HEK293 (cell line): Measurements from ENCODE around the gene UBA52.

Experiments used
- CTCF ChIA-PET: fragments of 350-600 bp; formaldehyde crosslinking; extraction: SDS; loops from one replicate; lab custom pipeline; 2021; ENCODE audit warnings: antibody characterized with exemption; lab: Yijun Ruan, JAX
- POLR2A ChIA-PET: fragments of 300-600 bp; formaldehyde crosslinking; extraction: SDS; loops from one replicate; lab custom pipeline; 2020; ENCODE audit warnings: antibody characterized with exemption, inconsistent platforms; lab: Yijun Ruan, JAX
- H3K27ac ChIP-seq: fragments of 200-500 bp; sonication (Bioruptor generic); 2 replicates; pipeline ENCODE4 v1.5.1; 2014; ENCODE audit warnings: low read depth, low read length, control low read depth, inconsistent platforms; ENCODE audit errors: extremely low read depth
- H3K36me3 ChIP-seq, 2 experiments: fragments of 200-500 bp in 1 of 2; sonication (Bioruptor generic) in 1 of 2; 1 replicate in 1 of 2; 2 replicates in 1 of 2; pipeline ENCODE4 v1.5.1; 2014 to 2017; ENCODE audit warnings: inconsistent platforms in 2 of 2, low read length in 2 of 2; ENCODE audit not compliant: control insufficient read depth in 2 of 2, insufficient read depth in 1 of 2
- H3K4me1 ChIP-seq: fragments of 200-500 bp; sonication (Bioruptor generic); 2 replicates; pipeline ENCODE4 v1.5.1; 2014; ENCODE audit warnings: mild to moderate bottlenecking, low read length, inconsistent platforms; ENCODE audit not compliant: control insufficient read depth, insufficient read depth
- H3K4me3 ChIP-seq: 2 replicates; pipeline ENCODE4 v1.5.1; 2011; ENCODE audit warnings: low read depth, mild to moderate bottlenecking, control low read depth, low read length, moderate library complexity
- H3K9me3 ChIP-seq: fragments of 200-500 bp; sonication (Bioruptor generic); 2 replicates; pipeline ENCODE4 v1.5.1; 2014; ENCODE audit warnings: low read depth, low read length, inconsistent platforms; ENCODE audit not compliant: control insufficient read depth, insufficient read depth
- CTCF ChIP-seq: fragments of 450-650 bp; formaldehyde crosslinking; IDR thresholded peaks from 2 replicates; pipeline ENCODE4 v1.5.1; 2016; ENCODE audit warnings: missing biosample characterization, missing genetic modification characterization
- HOXD13 ChIP-seq: sonication (generic); formaldehyde crosslinking; IDR thresholded peaks from 2 replicates; pipeline ENCODE4 v1.8.0; 2022; ENCODE audit warnings: missing genetic modification reagents, borderline replicate concordance
- KLF16 ChIP-seq: fragments of 450-650 bp; formaldehyde crosslinking; IDR thresholded peaks from 2 replicates; pipeline ENCODE4 v1.5.1; 2017; ENCODE audit warnings: missing biosample characterization, missing genetic modification characterization
- OVOL3 ChIP-seq: fragments of 450-650 bp; formaldehyde crosslinking; IDR thresholded peaks from 2 replicates; pipeline ENCODE4 v1.5.1; 2016; ENCODE audit warnings: missing biosample characterization, missing genetic modification characterization
- ZBTB20 ChIP-seq: fragments of 450-650 bp; formaldehyde crosslinking; IDR thresholded peaks from 2 replicates; pipeline ENCODE4 v1.5.1; 2016; ENCODE audit warnings: missing biosample characterization, missing genetic modification characterization
- ZBTB44 ChIP-seq: fragments of 450-650 bp; IDR thresholded peaks from 2 replicates; pipeline ENCODE4 v1.5.1; 2018; ENCODE audit warnings: missing biosample characterization, mild to moderate bottlenecking, missing genetic modification characterization
- ZBTB48 ChIP-seq: fragments of 450-650 bp; formaldehyde crosslinking; IDR thresholded peaks from 2 replicates; pipeline ENCODE4 v1.5.1; 2016; ENCODE audit warnings: missing biosample characterization, missing genetic modification characterization
- ZBTB8A ChIP-seq: fragments of 450-650 bp; formaldehyde crosslinking; IDR thresholded peaks from 2 replicates; pipeline ENCODE4 v1.5.1; 2016; ENCODE audit warnings: missing biosample characterization, missing genetic modification characterization
- ZFHX2 ChIP-seq: fragments of 450-650 bp; formaldehyde crosslinking; conservative IDR thresholded peaks from 2 replicates; pipeline ENCODE4 v1.5.1; 2016; ENCODE audit warnings: missing biosample characterization, missing genetic modification characterization
- ZNF26 ChIP-seq: fragments of 450-650 bp; formaldehyde crosslinking; IDR thresholded peaks from 2 replicates; pipeline ENCODE4 v1.5.1; 2016; ENCODE audit warnings: missing biosample characterization, missing genetic modification characterization
- ZNF335 ChIP-seq: fragments of 450-650 bp; formaldehyde crosslinking; conservative IDR thresholded peaks from 2 replicates; pipeline ENCODE4 v1.5.1; 2016; ENCODE audit warnings: missing biosample characterization, missing genetic modification characterization
- ZNF350 ChIP-seq: fragments of 450-650 bp; formaldehyde crosslinking; IDR thresholded peaks from 2 replicates; pipeline ENCODE4 v1.5.0; 2017; ENCODE audit warnings: missing biosample characterization, mild to moderate bottlenecking, missing genetic modification characterization
- ZNF513 ChIP-seq: fragments of 450-650 bp; IDR thresholded peaks from 2 replicates; pipeline ENCODE4 v1.5.1; 2018; ENCODE audit warnings: missing biosample characterization, missing genetic modification characterization
- ZNF548 ChIP-seq: fragments of 450-650 bp; formaldehyde crosslinking; IDR thresholded peaks from 2 replicates; pipeline ENCODE4 v1.5.1; 2016; ENCODE audit warnings: missing biosample characterization, missing genetic modification characterization
- ZNF610 ChIP-seq: fragments of 450-650 bp; formaldehyde crosslinking; IDR thresholded peaks from 2 replicates; pipeline ENCODE4 v1.5.1; 2016; ENCODE audit warnings: missing biosample characterization, missing genetic modification characterization, borderline replicate concordance
- ZNF621 ChIP-seq: fragments of 450-650 bp; formaldehyde crosslinking; IDR thresholded peaks from 2 replicates; pipeline ENCODE4 v1.5.1; 2017; ENCODE audit warnings: missing biosample characterization, missing genetic modification characterization
- ZNF629 ChIP-seq: fragments of 450-650 bp; formaldehyde crosslinking; IDR thresholded peaks from 2 replicates; pipeline ENCODE4 v1.5.1; 2017; ENCODE audit warnings: missing biosample characterization, missing genetic modification characterization
- ZNF677 ChIP-seq: fragments of 450-650 bp; IDR thresholded peaks from 2 replicates; pipeline ENCODE4 v1.5.0; 2018; ENCODE audit warnings: missing biosample characterization, mild to moderate bottlenecking, missing genetic modification characterization, moderate library complexity
- ZNF785 ChIP-seq: fragments of 450-650 bp; formaldehyde crosslinking; IDR thresholded peaks from 2 replicates; pipeline ENCODE4 v1.5.1; 2016; ENCODE audit warnings: missing biosample characterization, missing genetic modification characterization
- ZNF791 ChIP-seq: fragments of 450-650 bp; formaldehyde crosslinking; IDR thresholded peaks from 2 replicates; pipeline ENCODE4 v1.5.1; 2016; ENCODE audit warnings: missing biosample characterization, missing genetic modification characterization
- TF ChIP-seq, protein P1 (sequence below): fragments of 450-650 bp; formaldehyde crosslinking; conservative IDR thresholded peaks from 2 replicates; pipeline ENCODE4 v1.5.1; 2016; ENCODE audit warnings: low read depth, missing biosample characterization, missing genetic modification characterization
- TF ChIP-seq, protein P2 (sequence below): fragments of 450-650 bp; formaldehyde crosslinking; IDR thresholded peaks from 2 replicates; pipeline ENCODE4 v1.5.1; 2017; ENCODE audit warnings: missing biosample characterization, missing genetic modification characterization

Gene UBA52

DNA sequence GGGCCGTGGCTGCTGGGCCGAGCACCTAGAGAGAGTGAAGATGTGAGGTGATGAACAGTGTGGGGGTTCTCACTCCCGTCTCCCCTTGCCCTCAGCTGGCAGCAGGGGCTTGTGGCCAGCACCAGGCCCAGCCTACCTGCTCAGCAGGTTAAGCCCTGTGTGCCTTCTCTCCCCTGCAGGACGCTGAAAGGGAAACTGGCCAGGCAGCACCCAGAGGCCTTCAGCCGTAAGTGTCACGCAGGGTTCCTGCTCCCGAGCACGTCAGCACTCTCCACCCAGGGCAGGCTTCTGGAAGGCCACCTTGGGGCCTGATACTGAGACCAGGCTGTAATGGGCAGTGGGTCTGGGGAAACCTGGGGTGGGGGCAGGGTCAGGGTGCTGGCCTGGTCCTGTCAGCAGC lies 4.7 kb upstream of the UBA52 start (continued):
- no peak for TF ChIP-seq ZFHX2 (tag by site-specific recombination)
- TF ChIP-seq ZNF335 (tag by site-specific recombination): no peak

- ChIA-PET POLR2A (interaction anchor here (0.6 kb wide), 1 partner anchor 14 kb away, joined by 8 read pairs; no protein-coding TSS in a partner anchor), CTCF (no interaction called here)
- H3K36me3 ChIP-seq: peaks cover 31 to 74% of the 10 kb centered on the region in 2 experiments; a peak in 2 of 3 replicates
Observed at GRCh38 chr19:18568367-18568766, 3.3 kb upstream of the UBA52 start.

GRCh38 chr19:18574691-18575291 lies 3.1 kb downstream of the UBA52 start:
- TF ChIP-seq ZBTB8A: no peak
- TF ChIP-seq CTCF (tag by site-specific recombination): no peak
- TF ChIP-seq, protein P1, sequence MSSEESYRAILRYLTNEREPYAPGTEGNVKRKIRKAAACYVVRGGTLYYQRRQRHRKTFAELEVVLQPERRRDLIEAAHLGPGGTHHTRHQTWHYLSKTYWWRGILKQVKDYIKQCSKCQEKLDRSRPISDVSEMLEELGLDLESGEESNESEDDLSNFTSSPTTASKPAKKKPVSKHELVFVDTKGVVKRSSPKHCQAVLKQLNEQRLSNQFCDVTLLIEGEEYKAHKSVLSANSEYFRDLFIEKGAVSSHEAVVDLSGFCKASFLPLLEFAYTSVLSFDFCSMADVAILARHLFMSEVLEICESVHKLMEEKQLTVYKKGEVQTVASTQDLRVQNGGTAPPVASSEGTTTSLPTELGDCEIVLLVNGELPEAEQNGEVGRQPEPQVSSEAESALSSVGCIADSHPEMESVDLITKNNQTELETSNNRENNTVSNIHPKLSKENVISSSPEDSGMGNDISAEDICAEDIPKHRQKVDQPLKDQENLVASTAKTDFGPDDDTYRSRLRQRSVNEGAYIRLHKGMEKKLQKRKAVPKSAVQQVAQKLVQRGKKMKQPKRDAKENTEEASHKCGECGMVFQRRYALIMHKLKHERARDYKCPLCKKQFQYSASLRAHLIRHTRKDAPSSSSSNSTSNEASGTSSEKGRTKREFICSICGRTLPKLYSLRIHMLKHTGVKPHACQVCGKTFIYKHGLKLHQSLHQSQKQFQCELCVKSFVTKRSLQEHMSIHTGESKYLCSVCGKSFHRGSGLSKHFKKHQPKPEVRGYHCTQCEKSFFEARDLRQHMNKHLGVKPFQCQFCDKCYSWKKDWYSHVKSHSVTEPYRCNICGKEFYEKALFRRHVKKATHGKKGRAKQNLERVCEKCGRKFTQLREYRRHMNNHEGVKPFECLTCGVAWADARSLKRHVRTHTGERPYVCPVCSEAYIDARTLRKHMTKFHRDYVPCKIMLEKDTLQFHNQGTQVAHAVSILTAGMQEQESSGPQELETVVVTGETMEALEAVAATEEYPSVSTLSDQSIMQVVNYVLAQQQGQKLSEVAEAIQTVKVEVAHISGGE (tag by site-specific recombination): no peak
- TF ChIP-seq OVOL3: no peak
- 0 out of 2 replicates have a peak, but pooled peaks have one; percentile 22 for TF ChIP-seq ZBTB20 (tag by site-specific recombination)
- no peak overlapping the region for H3K4me3 ChIP-seq
- no peak overlapping the region for H3K27ac ChIP-seq
- H3K36me3 ChIP-seq: peaks cover 17 to 58% of the 10 kb centered on the region in 2 experiments; a peak in 2 of 3 replicates
- ChIA-PET CTCF (no interaction called here), POLR2A (no interaction called here)
- H3K4me1 ChIP-seq: peaks cover 3% of the 10 kb centered on the region; the same call in 1 of the 2 replicates
- no peaks in the 10 kb centered on the region for H3K9me3 ChIP-seq

More at GRCh38 chr19:18568367-18568766, 3.3 kb upstream of the UBA52 start:
- Histone ChIP-seq H3K4me3 (no peak overlapping the region), H3K27ac (no peak overlapping the region), H3K9me3 (no peaks in the 10 kb centered on the region), H3K4me1 (peaks cover 3% of the 10 kb centered on the region; the same call in 1 of the 2 replicates)
- no peak for TF ChIP-seq ZNF26
- no peak for TF ChIP-seq ZNF610
- TF ChIP-seq ZNF785 (tag by site-specific recombination): no peak
- no peak for TF ChIP-seq ZNF629
- TF ChIP-seq ZNF513 (tag by site-specific recombination): no peak
- TF ChIP-seq ZBTB48 (tag by site-specific recombination): no peak
- TF ChIP-seq, protein P2, sequence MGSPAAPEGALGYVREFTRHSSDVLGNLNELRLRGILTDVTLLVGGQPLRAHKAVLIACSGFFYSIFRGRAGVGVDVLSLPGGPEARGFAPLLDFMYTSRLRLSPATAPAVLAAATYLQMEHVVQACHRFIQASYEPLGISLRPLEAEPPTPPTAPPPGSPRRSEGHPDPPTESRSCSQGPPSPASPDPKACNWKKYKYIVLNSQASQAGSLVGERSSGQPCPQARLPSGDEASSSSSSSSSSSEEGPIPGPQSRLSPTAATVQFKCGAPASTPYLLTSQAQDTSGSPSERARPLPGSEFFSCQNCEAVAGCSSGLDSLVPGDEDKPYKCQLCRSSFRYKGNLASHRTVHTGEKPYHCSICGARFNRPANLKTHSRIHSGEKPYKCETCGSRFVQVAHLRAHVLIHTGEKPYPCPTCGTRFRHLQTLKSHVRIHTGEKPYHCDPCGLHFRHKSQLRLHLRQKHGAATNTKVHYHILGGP: no peak
- no peak for TF ChIP-seq ZNF335 (tag by site-specific recombination)
- no peak for TF ChIP-seq KLF16 (tag by site-specific recombination)
- TF ChIP-seq ZNF677 (tag by site-specific recombination): no peak
- no peak for TF ChIP-seq ZNF791 (tag by site-specific recombination)
- no peak for TF ChIP-seq HOXD13 (CRISPR knock-in tag)
- no peak for TF ChIP-seq ZNF350 (tag by site-specific recombination)
- no peak for TF ChIP-seq ZNF621 (tag by site-specific recombination)
- no peak for TF ChIP-seq ZBTB44 (tag by site-specific recombination)
- TF ChIP-seq ZNF548 (tag by site-specific recombination): no peak
